HG03108 (cell line): Measurements from ENCODE around the gene CCDC17.

Experiments used
- ATAC-seq: cut with Tn5 transposase; IDR thresholded peaks from one replicate; pipeline ENCODE4 v1.9.1; 2021; ENCODE audit warnings: moderate library complexity; ENCODE audit not compliant: unreplicated experiment

CCDC17 gene

DNA sequence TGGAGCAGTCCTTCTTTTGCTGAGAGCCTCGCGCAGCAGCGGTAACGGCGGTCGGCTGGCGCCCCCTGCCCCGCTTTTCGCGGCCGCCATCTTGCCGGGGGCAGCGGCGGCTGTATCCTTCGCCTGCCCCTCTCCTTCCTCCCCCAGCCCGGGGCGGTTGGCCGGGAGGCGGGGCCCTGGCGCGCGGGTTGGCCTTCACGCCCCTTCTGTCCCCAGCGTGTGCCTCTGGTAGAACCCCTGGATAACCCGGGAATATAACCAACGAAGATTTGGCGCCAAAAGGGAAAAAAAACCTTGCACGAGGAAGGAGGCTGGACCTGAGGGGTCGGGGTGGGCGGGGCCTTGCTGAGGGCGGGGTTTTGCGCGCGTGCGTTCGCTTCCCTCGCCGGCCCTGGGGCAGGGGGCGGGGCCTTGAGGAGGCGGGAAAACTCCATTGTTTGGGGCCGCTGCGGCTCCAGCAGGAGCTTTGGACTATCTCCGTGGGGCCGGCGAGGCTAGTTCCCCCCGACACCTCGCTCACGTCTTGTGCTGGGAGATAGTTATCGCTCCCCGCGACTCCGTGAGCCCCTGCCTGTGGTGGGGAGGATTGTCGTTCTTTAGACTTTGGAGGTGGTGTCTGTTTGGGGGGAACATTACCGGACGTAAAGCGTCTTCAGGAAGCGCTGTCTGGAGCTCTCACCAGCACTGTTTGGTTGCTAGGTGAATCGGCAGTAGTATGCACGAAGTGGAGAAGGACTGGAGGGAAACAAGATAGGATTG lies 39.3 kb downstream of the CCDC17 start:
- ATAC-seq: peak; percentile 24

- ATAC-seq: peak; percentile 36
Observed at GRCh38 chr1:45583666-45584350, 40.0 kb downstream of the CCDC17 start, which contains the start of gene NASP. NASP (plus strand) TSS chr1:45584041; CDS start chr1:45584147, 106 bp downstream.

GRCh38 chr1:45583264-45583665 lies 40.6 kb downstream of the CCDC17 start:
- peak; percentile 75 for ATAC-seq

GRCh38 chr1:45574105-45574626 lies 49.7 kb downstream of the CCDC17 start:
- no peak for ATAC-seq

DNA sequence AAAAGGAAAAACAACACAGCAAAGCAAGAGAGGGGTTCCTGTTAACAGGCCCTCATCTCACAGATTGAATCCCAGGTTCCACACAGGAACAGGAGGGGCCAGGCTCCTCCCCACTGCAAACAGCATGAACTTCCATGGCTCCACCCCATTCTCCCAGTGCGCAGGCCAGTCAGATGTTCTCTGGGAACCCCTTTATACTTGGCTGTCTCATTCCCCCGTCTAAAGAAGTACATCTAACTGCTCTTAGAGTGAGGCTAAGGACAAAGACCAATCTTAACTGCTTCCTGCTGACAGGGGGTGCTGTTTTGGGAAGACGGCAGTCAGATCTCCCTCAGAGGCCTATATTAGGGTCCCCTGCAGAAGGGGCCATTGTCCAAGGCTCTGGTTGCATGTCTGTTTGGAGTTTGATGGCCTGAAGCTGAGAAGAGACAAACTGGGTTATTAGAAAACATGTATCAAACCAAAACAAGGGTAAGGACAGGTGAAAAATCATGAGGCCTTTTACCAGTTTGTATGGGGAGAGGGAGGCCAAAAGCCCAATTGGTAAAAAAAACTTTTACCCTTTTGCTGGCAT lies 50.5 kb downstream of the CCDC17 start:
- ATAC-seq: no peak

- ATAC-seq: no peak
Observed at GRCh38 chr1:45570631-45571030, 53.2 kb downstream of the CCDC17 start.
